A549 treated with AZD9567 at 1 μM for 4 hours (cell line): Measurements from ENCODE around the gene GAREM2. TPM values are rescaled to one million over a fixed set of nuclear protein-coding genes. Genes with fewer than 3 reads are reported as not detected.

Experiments
- total RNA-seq: library from RNA; stranded (reverse); fragments of 200-300 nt; extraction: Qiagen RNA extraction; gene quantifications from 5 replicates; pipeline ENCODE4 v1.2.3, GENCODE V29; 2022; ENCODE audit not compliant: insufficient read depth

The GAREM2 gene
- total RNA-seq, result 3.7 to 7.5 TPM (median 7.2 TPM) in 5 replicates

DNA sequence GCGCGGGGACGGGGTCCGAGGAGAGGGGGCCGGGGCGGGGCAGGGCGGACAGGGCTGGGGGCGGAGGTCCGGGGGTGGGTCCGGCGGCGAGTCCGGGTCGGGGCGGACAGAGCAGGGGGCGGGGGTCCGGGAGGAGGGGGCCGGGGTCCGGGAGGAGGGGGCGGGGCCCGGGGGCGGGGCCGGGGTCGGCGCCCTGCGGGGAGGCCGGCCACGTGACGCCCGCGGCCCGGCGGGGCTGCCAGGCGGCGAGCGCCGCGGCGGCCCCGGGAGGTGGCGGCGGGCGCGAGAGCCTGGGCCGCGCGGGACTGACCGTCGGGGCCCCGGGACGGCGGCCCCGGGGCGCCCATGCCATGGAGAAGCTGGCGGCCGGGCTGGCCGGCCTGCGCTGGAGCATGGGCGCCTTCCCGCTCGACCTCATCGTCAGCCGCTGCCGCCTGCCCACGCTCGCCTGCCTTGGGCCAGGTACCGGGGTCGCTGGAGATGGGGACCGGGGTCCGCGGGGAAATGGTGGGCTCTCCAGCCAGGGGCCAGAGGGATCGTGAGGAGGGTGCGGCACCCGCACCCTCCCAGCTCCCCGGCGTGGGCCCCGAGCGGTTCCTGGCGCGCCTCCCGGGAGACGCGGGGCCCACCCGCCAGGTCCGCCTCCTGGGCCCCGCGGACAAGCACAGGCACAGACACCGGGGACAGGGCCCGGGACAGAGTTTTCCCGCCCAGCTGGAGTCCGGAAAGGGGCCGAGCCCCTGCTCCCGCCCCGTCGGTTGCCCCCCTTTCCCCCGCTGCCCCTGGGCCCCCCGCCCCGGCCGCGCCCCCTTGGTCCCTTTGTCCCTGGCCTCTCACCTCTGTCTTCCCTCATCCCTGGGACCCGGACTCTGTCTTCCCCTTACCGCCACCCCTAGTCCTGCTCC, at the start of gene GAREM2:
Gene GAREM2 (plus strand): TSS at position 218 of the 905 bp plus-strand sequence. CDS start 133 bp downstream, at position 351.

Other genes starting within 250 kb of the GAREM2 start
- 29.7 to 42.8 TPM (median 39.6 TPM) in 5 replicates for gene KIF3C, start 190.6 kb upstream of the GAREM2 start, total RNA-seq
- 231 to 370 TPM (median 247 TPM) in 5 replicates for gene RAB10, start 139.0 kb upstream of the GAREM2 start, total RNA-seq
- 120 to 140 TPM (median 123 TPM) in 5 replicates for gene HADHA, start 71.5 kb downstream of the GAREM2 start, total RNA-seq
- gene HADHB, start 71.9 kb downstream of the GAREM2 start, total RNA-seq, result 88.5 to 105 TPM (median 102 TPM) in 5 replicates
- gene SELENOI, start 173.1 kb downstream of the GAREM2 start, total RNA-seq, result 14.9 to 21.4 TPM (median 19.2 TPM) in 5 replicates
- 0.03 to 0.15 TPM (median 0.08 TPM) in 4 of 5 replicates, not detected in the other for gene ADGRF3, start 173.7 kb downstream of the GAREM2 start, total RNA-seq
- gene DRC1, start 228.8 kb downstream of the GAREM2 start, total RNA-seq, result 0.05 to 0.45 TPM (median 0.19 TPM) in 4 of 5 replicates, not detected in the other